HG02571 (cell line): ENCODE measurements around the gene ARNT2.

ENCODE experiments used
- ATAC-seq: cut with Tn5 transposase; IDR thresholded peaks from one replicate; pipeline ENCODE4 v1.9.1; 2021; ENCODE audit warnings: mild to moderate bottlenecking, moderate library complexity; ENCODE audit not compliant: unreplicated experiment

The ARNT2 gene

GRCh38 chr15:80568876-80569605 is 164.9 kb downstream of the ARNT2 start:
- ATAC-seq: no peak

- no peak for ATAC-seq
These were observed 165.5 kb downstream of the ARNT2 start for GRCh38 chr15:80569656-80570055.

- no peak for ATAC-seq
These were observed 166.4 kb downstream of the ARNT2 start for GRCh38 chr15:80570553-80570952.

GRCh38 chr15:80572337-80572736 is 168.2 kb downstream of the ARNT2 start:
- ATAC-seq: no peak

GRCh38 chr15:80573606-80574005 is 169.4 kb downstream of the ARNT2 start:
- ATAC-seq: no peak

GRCh38 chr15:80574590-80574989 is 170.4 kb downstream of the ARNT2 start:
- no peak for ATAC-seq

- no peak for ATAC-seq
These were observed 172.4 kb downstream of the ARNT2 start for GRCh38 chr15:80576519-80577090.

- no peak for ATAC-seq
These were observed 173.5 kb downstream of the ARNT2 start for GRCh38 chr15:80577552-80578205.

GRCh38 chr15:80578206-80578595 is 174.0 kb downstream of the ARNT2 start:
- ATAC-seq: no peak

- no peak for ATAC-seq
These were observed 174.7 kb downstream of the ARNT2 start for GRCh38 chr15:80578871-80579270.

GRCh38 chr15:80579611-80580010 is 175.4 kb downstream of the ARNT2 start:
- ATAC-seq: no peak

- no peak for ATAC-seq
These were observed 175.9 kb downstream of the ARNT2 start for GRCh38 chr15:80580106-80580505.

- no peak for ATAC-seq
These were observed 176.5 kb downstream of the ARNT2 start for GRCh38 chr15:80580536-80581260.

GRCh38 chr15:80581976-80582375 is 177.8 kb downstream of the ARNT2 start:
- no peak for ATAC-seq

GRCh38 chr15:80582816-80583423 is 178.7 kb downstream of the ARNT2 start:
- ATAC-seq: no peak

GRCh38 chr15:80584561-80584964 is 180.4 kb downstream of the ARNT2 start:
- no peak for ATAC-seq

GRCh38 chr15:80584973-80585525 is 180.9 kb downstream of the ARNT2 start:
- no peak for ATAC-seq

GRCh38 chr15:80585544-80586018 is 181.4 kb downstream of the ARNT2 start:
- no peak for ATAC-seq

GRCh38 chr15:80586161-80586560 is 182.0 kb downstream of the ARNT2 start:
- no peak for ATAC-seq

- ATAC-seq: no peak
These were observed 182.8 kb downstream of the ARNT2 start for GRCh38 chr15:80587007-80587406.
